Measurements from ENCODE around the gene CDC42BPA.

Gene CDC42BPA

DNA sequence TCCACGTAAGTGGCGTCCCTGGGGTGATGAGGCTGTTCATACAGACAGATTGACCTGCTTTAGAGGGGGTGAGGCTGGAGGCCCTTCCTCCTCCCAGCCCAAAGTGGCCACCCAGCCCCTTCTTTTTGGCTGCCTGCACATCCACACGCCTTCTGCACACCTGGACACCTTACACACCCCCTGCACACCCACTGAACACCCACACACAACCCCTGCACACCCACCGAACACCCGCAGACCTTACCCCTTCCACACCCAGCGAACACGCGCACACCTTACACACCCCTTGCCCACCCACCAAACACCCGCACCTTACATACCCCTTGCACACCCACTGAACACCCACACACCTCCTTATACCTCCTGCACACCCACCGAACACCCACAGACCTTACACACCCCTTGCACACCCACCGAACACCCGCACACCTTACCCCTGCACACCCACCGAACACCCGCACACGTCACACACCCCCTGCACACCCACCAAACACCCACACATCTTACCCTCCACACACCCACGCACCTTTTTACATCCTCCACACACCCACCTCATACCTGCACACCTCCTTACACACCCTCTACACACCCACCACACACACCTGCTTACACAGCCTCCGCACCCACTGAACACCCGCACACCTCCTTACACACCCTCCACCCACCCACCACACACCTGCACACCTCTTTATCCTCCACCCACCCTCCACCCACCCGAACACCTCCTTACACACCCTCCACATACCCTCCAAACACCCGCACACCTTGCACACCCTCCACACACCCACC lies 340.5 kb downstream of the CDC42BPA start:
- Histone ChIP-seq H3K27me3 (no peaks in the 10 kb centered on the region), H3K4me3 (ENCODE audit: low read depth in 1 of 2, low read length in 1 of 2) (no peak overlapping the region), H3K36me3 (peaks cover 56% of the 10 kb centered on the region), H3K27ac (no peak overlapping the region), H3K9me3 (no peaks in the 10 kb centered on the region), H3K4me1 (ENCODE audit: control insufficient read depth in 1 of 2, insufficient read depth in 1 of 2, low read depth in 1 of 2, low read length in 1 of 2) (peaks cover 4 to 9% of the 10 kb centered on the region in 2 experiments)
- TF ChIP-seq, protein P1, sequence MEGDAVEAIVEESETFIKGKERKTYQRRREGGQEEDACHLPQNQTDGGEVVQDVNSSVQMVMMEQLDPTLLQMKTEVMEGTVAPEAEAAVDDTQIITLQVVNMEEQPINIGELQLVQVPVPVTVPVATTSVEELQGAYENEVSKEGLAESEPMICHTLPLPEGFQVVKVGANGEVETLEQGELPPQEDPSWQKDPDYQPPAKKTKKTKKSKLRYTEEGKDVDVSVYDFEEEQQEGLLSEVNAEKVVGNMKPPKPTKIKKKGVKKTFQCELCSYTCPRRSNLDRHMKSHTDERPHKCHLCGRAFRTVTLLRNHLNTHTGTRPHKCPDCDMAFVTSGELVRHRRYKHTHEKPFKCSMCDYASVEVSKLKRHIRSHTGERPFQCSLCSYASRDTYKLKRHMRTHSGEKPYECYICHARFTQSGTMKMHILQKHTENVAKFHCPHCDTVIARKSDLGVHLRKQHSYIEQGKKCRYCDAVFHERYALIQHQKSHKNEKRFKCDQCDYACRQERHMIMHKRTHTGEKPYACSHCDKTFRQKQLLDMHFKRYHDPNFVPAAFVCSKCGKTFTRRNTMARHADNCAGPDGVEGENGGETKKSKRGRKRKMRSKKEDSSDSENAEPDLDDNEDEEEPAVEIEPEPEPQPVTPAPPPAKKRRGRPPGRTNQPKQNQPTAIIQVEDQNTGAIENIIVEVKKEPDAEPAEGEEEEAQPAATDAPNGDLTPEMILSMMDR (IDR thresholded peaks at IDR 0.05): no peak

DNA sequence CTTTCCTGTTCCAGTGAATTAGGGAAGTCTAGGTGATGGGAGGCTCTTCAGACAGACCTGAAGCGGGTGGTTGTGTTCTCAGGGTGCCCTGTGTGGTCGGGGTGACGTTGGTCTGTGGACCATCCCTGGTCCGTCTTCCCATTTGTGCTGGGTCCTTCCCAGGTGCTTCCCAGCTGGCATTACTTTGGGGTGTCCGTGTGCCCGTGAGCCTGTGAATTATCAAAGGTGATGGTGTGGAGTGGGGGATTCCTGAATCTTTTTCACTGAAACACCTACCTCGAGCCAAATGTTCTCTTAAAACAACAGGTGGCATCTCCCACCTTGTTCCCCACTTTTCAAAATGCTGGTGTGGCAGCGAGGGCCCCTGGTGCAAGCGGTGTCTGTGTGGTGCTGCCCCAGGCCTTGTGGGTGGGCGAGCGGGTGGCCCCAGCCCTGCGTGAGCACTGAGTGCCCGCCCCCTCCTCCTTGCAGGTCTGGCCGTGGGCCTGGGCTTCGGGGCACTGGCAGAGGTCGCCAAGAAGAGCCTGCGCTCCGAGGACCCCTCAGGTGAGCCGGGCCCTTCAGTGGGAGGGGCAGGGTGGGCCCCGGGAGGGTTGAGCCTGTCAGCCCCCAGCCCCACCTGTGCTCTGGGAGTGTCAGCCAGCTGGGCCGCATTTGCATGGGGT lies 341.2 kb downstream of the CDC42BPA start:
- no peak overlapping the region for H3K4me3 ChIP-seq (ENCODE audit: low read depth in 1 of 2, low read length in 1 of 2)
- H3K36me3 ChIP-seq: peaks cover 49% of the 10 kb centered on the region
- TF ChIP-seq, protein P1 (IDR thresholded peaks at IDR 0.05): no peak
- H3K4me1 ChIP-seq (ENCODE audit: control insufficient read depth in 1 of 2, insufficient read depth in 1 of 2, low read depth in 1 of 2, low read length in 1 of 2): peaks cover 4 to 16% of the 10 kb centered on the region in 2 experiments
- H3K27ac ChIP-seq: peak overlapping the region; percentile 50
- no peaks in the 10 kb centered on the region for H3K27me3 ChIP-seq
- H3K9me3 ChIP-seq: no peaks in the 10 kb centered on the region

DNA sequence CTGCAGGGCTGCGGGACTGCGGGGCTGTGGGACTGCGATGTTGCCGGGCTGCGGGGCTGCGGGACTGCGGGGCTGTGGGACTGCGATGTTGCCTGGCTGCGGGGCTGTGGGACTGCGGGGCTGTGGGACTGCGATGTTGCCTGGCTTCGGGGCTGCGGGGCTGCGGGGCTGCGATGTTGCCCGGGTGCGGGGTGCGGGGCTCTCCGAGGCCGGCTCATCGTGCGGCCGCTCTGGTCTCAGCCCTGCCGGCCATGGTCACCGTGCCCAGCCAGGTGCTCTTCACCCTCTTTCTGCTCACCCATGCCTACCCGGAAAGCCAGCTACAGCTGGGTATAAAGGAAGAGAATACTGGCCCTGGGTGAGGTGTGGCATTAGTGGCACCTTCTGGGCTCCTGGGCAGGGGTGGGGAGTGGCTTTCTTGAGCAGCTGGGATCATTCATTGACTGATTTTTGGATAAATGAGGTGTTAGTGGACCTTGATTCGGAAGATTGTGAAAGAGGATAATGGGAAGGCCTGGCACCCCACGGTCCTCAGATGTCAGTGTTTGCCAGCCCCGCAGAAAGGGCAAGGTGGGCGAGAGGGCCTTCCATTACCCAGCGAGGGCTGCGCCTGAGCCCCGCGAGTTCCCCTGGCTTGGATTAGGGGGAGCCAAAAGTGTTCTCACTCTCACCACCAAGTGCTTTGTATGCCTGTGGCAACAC lies 341.9 kb downstream of the CDC42BPA start:
- TF ChIP-seq, protein P1 (IDR thresholded peaks at IDR 0.05): no peak
- no peak overlapping the region for H3K4me3 ChIP-seq (ENCODE audit: low read depth in 1 of 2, low read length in 1 of 2)
- H3K27ac ChIP-seq: peak overlapping the region; percentile 50
- H3K27me3 ChIP-seq: no peaks in the 10 kb centered on the region
- peaks cover 4 to 19% of the 10 kb centered on the region in 2 experiments for H3K4me1 ChIP-seq (ENCODE audit: control insufficient read depth in 1 of 2, insufficient read depth in 1 of 2, low read depth in 1 of 2, low read length in 1 of 2)
- H3K9me3 ChIP-seq: no peaks in the 10 kb centered on the region
- peaks cover 42% of the 10 kb centered on the region for H3K36me3 ChIP-seq

DNA sequence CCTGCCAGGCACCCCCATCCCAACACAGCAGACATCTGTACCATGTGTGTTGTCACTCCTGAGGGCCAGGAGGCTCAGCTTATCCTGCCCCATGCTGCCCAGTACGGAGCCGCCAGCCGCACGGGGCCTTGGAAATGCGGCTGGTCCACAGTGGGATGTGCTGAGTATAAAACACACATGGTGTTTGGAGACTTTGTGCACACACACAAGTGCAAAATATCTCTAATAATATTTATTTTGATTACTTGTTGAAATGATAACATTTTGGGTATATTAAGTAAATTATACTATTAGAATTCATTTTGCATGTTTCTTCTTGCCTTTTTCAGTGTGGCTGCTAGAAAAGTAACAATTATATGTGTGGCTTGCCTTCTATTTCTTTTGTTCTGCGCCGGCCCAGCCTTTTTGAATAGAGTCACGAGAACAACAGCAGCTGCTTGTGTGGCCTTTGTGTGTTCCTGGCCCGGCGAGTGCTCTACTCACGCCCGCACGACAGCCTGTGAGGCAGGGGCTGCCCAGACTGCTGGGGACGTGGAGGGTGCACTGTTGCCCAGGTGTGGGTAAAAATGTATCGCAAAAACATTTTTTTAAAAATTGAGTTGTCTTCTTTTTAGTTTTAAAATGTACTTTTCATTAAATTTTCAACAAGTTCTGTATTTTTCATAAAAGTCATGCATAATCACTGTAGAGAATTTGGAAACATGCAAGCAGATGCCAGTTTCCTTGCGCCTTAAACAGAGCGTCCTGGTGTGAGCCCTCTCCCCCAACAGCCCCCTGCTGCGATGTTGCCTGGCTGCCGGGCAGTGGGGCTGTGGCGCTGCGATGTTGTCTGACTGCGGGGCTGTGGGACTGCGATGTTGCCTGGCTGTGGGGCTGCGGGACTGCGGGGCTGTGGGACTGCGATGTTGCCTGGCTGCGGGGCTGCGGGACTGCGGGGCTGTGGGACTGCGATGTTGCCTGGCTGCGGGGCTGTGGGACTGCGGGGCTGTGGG lies 342.7 kb downstream of the CDC42BPA start:
- Histone ChIP-seq H3K27me3 (no peaks in the 10 kb centered on the region), H3K9me3 (no peaks in the 10 kb centered on the region), H3K27ac (no peak overlapping the region), H3K4me3 (ENCODE audit: low read depth in 1 of 2, low read length in 1 of 2) (no peak overlapping the region), H3K4me1 (ENCODE audit: control insufficient read depth in 1 of 2, insufficient read depth in 1 of 2, low read depth in 1 of 2, low read length in 1 of 2) (peaks cover 4 to 19% of the 10 kb centered on the region in 2 experiments), H3K36me3 (peaks cover 36% of the 10 kb centered on the region)
- TF ChIP-seq, protein P1 (IDR thresholded peaks at IDR 0.05): no peak
